ENCODE data around the gene STEAP1B.

- no peak for TF ChIP-seq EZH2 (IDR thresholded peaks at IDR 0.05; ENCODE audit: insufficient read depth, poor library complexity, severe bottlenecking)
- TF ChIP-seq EZH2phosphoT487 (IDR thresholded peaks at IDR 0.05; ENCODE audit: insufficient read depth, low read depth): no peak
Observed at GRCh38 chr7:22399091-22399490, 100.9 kb downstream of the STEAP1B start.

Data from GM23248 (cell line).